Ishikawa (cell line): ENCODE data around the gene SDHB.

Source experiments
- CEBPB ChIP-seq: IDR thresholded peaks from 2 replicates; pipeline ENCODE4 v1.6.1; 2012
- CREB1 ChIP-seq: IDR thresholded peaks from 2 replicates; pipeline ENCODE4 v1.6.1; 2012; ENCODE audit warnings: low read depth
- EGR1 ChIP-seq: IDR thresholded peaks from 2 replicates; pipeline ENCODE4 v1.6.1; 2012
- EP300 ChIP-seq: IDR thresholded peaks from 2 replicates; pipeline ENCODE4 v1.6.1; 2012; ENCODE audit warnings: borderline replicate concordance
- FOXM1 ChIP-seq: IDR thresholded peaks from 2 replicates; pipeline ENCODE4 v1.6.1; 2012; ENCODE audit warnings: low read depth, borderline replicate concordance
- NFIC ChIP-seq: IDR thresholded peaks from 2 replicates; pipeline ENCODE4 v1.6.1; 2012
- RAD21 ChIP-seq: IDR thresholded peaks from 2 replicates; pipeline ENCODE4 v1.6.1; 2012; ENCODE audit warnings: low read depth
- TAF1 ChIP-seq: IDR thresholded peaks from 2 replicates; pipeline ENCODE4 v1.6.1; 2012; ENCODE audit warnings: low read depth, mild to moderate bottlenecking
- TCF12 ChIP-seq: IDR thresholded peaks from 2 replicates; pipeline ENCODE4 v1.6.1; 2012; ENCODE audit warnings: low read depth
- TEAD4 ChIP-seq: IDR thresholded peaks from 2 replicates; pipeline ENCODE4 v1.6.1; 2012
- YY1 ChIP-seq: IDR thresholded peaks from 2 replicates; pipeline ENCODE4 v1.6.1; 2012; ENCODE audit warnings: low read depth
- ZBTB7A ChIP-seq: IDR thresholded peaks from 2 replicates; pipeline ENCODE4 v1.6.1; 2012; ENCODE audit warnings: low read depth
- TF ChIP-seq, protein P1 (sequence below): IDR thresholded peaks from 2 replicates; pipeline ENCODE4 v1.6.1; 2012
- TF ChIP-seq, protein P2 (sequence below): IDR thresholded peaks from 2 replicates; pipeline ENCODE4 v1.6.1; 2012; ENCODE audit warnings: low read depth, mild to moderate bottlenecking
- TF ChIP-seq, protein P3 (sequence below): IDR thresholded peaks from 2 replicates; pipeline ENCODE4 v1.6.1; 2012

SDHB gene

DNA sequence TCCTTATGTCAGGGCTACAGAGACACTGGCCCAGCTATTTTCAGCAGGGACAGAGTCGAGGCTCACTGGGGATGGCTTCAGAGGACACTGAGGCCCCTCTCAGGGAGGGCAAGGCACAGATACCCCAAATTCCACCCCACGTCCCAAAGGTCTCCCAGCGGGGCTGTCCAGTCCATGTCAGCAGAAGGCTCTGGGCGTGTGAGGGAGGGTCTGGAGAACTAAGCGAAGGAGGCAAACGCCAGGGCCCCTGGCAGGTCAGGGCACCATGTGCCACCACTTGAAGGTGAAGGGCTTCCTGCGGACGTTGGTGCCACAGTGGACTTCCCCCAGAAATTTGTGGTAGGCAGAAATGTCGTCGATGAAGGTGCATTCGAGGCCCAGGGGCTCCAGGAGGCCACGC lies 15.0 kb upstream of the SDHB start:
- TF ChIP-seq EGR1: no peak
- TF ChIP-seq, protein P1, sequence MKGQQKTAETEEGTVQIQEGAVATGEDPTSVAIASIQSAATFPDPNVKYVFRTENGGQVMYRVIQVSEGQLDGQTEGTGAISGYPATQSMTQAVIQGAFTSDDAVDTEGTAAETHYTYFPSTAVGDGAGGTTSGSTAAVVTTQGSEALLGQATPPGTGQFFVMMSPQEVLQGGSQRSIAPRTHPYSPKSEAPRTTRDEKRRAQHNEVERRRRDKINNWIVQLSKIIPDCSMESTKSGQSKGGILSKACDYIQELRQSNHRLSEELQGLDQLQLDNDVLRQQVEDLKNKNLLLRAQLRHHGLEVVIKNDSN: no peak
- no peak for TF ChIP-seq ZBTB7A
- TF ChIP-seq EP300: no peak
- TF ChIP-seq, protein P2, sequence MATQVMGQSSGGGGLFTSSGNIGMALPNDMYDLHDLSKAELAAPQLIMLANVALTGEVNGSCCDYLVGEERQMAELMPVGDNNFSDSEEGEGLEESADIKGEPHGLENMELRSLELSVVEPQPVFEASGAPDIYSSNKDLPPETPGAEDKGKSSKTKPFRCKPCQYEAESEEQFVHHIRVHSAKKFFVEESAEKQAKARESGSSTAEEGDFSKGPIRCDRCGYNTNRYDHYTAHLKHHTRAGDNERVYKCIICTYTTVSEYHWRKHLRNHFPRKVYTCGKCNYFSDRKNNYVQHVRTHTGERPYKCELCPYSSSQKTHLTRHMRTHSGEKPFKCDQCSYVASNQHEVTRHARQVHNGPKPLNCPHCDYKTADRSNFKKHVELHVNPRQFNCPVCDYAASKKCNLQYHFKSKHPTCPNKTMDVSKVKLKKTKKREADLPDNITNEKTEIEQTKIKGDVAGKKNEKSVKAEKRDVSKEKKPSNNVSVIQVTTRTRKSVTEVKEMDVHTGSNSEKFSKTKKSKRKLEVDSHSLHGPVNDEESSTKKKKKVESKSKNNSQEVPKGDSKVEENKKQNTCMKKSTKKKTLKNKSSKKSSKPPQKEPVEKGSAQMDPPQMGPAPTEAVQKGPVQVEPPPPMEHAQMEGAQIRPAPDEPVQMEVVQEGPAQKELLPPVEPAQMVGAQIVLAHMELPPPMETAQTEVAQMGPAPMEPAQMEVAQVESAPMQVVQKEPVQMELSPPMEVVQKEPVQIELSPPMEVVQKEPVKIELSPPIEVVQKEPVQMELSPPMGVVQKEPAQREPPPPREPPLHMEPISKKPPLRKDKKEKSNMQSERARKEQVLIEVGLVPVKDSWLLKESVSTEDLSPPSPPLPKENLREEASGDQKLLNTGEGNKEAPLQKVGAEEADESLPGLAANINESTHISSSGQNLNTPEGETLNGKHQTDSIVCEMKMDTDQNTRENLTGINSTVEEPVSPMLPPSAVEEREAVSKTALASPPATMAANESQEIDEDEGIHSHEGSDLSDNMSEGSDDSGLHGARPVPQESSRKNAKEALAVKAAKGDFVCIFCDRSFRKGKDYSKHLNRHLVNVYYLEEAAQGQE: no peak
- no peak for TF ChIP-seq RAD21
- no peak for TF ChIP-seq CREB1
- TF ChIP-seq FOXM1: no peak
- TF ChIP-seq, protein P3, sequence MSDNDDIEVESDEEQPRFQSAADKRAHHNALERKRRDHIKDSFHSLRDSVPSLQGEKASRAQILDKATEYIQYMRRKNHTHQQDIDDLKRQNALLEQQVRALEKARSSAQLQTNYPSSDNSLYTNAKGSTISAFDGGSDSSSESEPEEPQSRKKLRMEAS: no peak

DNA sequence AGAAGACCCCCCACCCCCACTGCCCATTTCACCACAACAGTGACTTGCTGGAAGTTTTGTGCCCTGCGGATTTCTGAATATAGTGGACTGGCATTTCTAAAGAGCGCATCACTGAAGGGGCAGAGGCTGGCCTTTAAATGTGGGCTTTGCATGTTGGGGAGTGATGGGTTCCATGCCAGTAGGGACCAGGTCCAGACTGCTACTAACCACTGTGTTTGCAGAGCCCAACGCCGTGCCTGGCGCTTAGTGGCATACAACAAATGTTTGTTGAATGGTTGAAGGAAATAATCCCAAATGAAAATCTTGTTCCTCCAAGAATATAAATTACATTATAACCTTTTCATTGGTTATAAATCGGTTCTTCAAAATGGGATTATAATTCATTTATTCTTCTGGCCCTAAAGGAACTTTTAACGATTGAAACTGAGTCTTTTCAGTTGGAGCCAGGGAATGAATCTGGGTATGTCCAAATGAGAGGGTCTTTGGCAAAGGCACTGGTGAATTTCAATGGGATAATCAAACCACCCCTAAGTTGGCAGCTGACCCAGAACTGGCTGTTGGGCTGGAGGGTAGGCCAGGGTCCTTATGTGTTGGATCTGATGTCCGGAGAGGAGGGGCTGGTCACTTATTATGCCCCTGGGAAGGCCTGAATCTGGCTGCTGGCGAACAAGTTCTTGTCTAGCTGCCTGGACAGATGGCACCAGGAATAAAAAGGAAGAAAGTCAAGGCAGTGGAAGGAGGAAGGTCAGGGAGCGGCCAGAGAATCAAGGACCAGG lies 13.8 kb upstream of the SDHB start:
- TF ChIP-seq TAF1 (no peak), NFIC (no peak), EGR1 (no peak), FOXM1 (no peak), ZBTB7A (no peak), EP300 (no peak), YY1 (no peak)

DNA sequence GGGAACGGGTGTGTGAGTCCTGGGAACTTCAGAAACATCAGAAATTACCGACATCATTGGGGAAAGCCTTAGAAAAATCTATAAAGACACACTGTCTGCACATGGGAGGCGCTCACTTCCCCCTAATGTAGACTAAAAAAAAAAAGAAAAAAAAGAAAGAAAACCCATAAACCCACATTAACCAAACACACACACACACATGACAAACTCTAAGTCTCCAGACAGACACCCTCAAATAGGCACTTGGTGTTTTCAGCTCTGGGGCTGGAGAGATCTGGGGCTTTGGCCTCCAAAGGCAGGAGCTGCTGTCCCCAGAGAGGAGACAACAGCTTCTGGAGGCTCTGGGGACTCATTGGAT lies 13.2 kb upstream of the SDHB start:
- no peak for TF ChIP-seq CEBPB
- TF ChIP-seq, protein P1: no peak
- TF ChIP-seq CREB1: no peak
- TF ChIP-seq TAF1: no peak
- no peak for TF ChIP-seq YY1
- TF ChIP-seq FOXM1: no peak
- TF ChIP-seq TEAD4: no peak
- no peak for TF ChIP-seq NFIC
- no peak for TF ChIP-seq EGR1
- no peak for TF ChIP-seq RAD21
- TF ChIP-seq TCF12: no peak
- no peak for TF ChIP-seq ZBTB7A
- TF ChIP-seq, protein P3: no peak
- TF ChIP-seq, protein P2: no peak
- TF ChIP-seq EP300: no peak

DNA sequence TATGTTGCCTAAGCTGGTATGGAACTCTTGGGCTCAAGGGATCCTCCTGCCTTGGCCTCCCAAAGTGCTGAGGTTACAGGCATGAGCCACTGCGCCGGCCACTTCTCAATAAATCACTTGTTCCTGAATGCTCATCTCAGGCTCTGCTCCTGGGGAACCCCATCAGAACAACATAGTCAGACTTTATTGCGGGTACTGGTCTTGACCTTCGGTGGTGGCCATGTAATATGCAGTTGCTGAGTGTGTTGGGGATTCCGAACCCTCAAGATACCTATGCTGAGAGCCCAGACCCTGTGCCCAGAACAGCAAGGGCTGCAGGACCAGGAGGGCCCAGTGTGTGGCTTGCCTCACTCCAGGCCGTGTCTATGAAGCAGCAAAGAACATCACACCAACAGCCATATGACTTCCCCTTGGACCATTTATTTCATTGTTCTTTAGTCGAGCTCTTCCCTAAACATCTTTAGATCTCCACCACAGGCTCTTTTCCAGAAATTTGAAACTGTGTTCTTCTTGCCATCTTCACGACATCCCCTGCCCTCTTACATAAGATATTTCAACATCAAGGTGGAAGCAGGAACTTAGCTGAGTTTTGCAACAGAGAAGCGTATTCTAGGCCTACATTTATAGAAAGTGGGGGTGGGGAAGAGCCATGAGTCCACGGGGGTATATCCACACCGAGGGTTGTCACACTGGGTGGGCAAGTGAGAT lies 12.7 kb upstream of the SDHB start:
- TF ChIP-seq, protein P1: no peak

DNA sequence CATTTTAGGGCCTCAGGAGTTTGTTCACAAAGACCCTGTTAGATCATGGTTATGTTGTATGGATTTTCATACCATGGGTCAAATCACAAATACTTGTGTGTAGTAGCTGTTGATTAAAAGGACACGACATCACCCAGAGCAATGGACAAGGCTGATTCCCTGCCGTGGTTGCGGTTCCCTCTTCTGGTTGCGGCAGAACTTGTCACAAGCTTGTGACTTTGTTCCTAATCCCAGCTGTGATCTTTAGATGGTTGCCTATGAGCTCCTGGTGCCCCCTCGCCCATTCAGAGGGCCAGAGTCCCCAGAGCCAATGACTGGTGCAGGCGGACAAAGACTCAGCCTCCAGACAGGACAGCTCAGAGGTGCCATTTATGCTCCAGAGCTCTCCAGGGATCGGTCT lies 11.8 kb upstream of the SDHB start:
- TF ChIP-seq YY1 (no peak), EGR1 (no peak), FOXM1 (no peak), RAD21 (no peak), ZBTB7A (no peak)

DNA sequence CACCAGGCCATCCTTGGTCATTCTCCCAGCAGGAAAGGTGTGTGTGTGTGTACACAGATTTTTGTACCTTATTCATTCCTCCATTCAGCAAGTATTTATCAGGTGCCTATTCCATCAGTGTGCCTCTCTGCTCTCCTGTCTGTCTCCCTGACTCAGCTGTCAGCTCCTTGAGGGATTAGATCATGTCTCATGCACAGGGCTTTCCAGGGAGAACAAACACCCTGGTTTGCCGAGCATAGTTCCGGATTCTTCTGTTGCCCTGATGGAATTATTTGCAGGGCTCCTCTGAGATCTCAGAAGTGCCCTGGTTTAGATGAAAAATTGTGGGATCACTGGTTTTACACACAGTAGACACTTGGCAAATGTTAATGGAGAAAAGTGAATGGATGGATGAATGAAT lies 8.1 kb upstream of the SDHB start:
- TF ChIP-seq TAF1: no peak
- TF ChIP-seq, protein P1: no peak
- TF ChIP-seq NFIC: no peak
- no peak for TF ChIP-seq TEAD4
- no peak for TF ChIP-seq RAD21
- no peak for TF ChIP-seq FOXM1
